ENCODE measurements around the gene PCDHGC4. TPM values are rescaled to one million over a fixed set of nuclear protein-coding genes. Genes with fewer than 3 reads are reported as not detected.

PCDHGC4 gene
- total and polyA plus RNA-seq, 2 of the 8 experiments (the other 6 are each of a cell fraction or from before 2014, with no cell fraction given), result 2.1 to 2.4 TPM

DNA sequence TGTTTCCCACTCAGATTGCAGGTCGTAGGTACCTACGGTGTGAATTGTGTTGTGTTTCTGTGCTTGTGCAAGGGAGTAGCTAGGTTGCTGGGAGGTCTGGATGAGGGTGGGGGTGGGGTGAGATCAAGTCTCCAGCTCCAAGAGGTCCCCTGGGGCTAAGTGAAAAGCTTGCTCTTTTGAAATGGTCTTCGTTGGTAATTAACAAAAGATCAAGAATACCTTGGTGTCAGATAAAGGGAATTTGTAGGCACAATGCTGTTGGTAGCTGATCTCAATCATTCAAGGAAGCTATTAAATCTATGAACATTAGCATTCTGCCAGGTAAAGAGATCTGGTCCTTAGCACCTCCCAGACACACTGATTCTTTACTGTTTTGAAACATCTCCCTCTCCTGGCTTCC lies 928 bp upstream of the PCDHGC4 start:
- Histone ChIP-seq H3K4ac (replicated peaks; ENCODE audit: insufficient read length, low read depth, low read length) (no peak overlapping the region), H4K8ac (ENCODE audit: extremely low read depth, insufficient read depth, low read length) (no peak overlapping the region), H3K9me3 (ENCODE audit: insufficient read depth in 2 of 2, low read depth in 1 of 2, low read length in 1 of 2) (no peaks in the 10 kb centered on the region), H3K56ac (replicated peaks; ENCODE audit: insufficient read length, low read depth, low read length) (no peak overlapping the region), H3K4me2 (ENCODE audit: insufficient read depth in 1 of 2, low read depth in 2 of 2, low read length in 2 of 2) (peak overlapping the region; percentile 98), H2AFZ (ENCODE audit: low read length) (no peak overlapping the region), H4K20me1 (replicated peaks in 1 of 2; ENCODE audit: control insufficient read depth in 1 of 2, insufficient read depth in 2 of 2, low read length in 2 of 2) (peaks cover 11 to 15% of the 10 kb centered on the region in 2 experiments), H2BK5ac (ENCODE audit: low read depth, low read length) (no peak overlapping the region), H3K23me2 (ENCODE audit: low read depth, low read length) (peaks cover 11% of the 10 kb centered on the region), H3K18ac (ENCODE audit: extremely low read depth, low read length) (0 out of 2 replicates have a peak overlapping the region, but pooled peaks have one; percentile 34), H3K14ac (ENCODE audit: insufficient read length) (no peak overlapping the region), H2BK12ac (ENCODE audit: low read depth, low read length) (no peak overlapping the region), H2BK120ac (replicated peaks; ENCODE audit: low read depth, low read length) (no peak overlapping the region), H3K27ac (ENCODE audit: low read depth, low read length) (peak overlapping the region; percentile 5; the same call in 1 of the 2 replicates), H3K4me3 (ENCODE audit: extremely low read depth in 1 of 4, insufficient read depth in 2 of 4, low read depth in 3 of 4, low read length in 4 of 4) (peak overlapping the region; percentile 56 to 78 (median 69); a peak in 5 of 8 replicates), H3K27me3 (replicated peaks in 1 of 4; ENCODE audit: control insufficient read depth in 3 of 4, extremely low read depth in 1 of 4, insufficient read depth in 3 of 4, low read length in 3 of 4) (peaks cover 7 to 19% (median 16%) of the 10 kb centered on the region in 4 experiments), H2BK15ac (ENCODE audit: low read length) (no peak overlapping the region), H3K79me1 (ENCODE audit: low read depth, low read length) (no peaks in the 10 kb centered on the region; the same call in 1 of the 2 replicates), H4K5ac (ENCODE audit: insufficient read length, low read depth, low read length) (peak overlapping the region; percentile 51), H3K4me1 (replicated peaks in 1 of 4; ENCODE audit: control insufficient read depth in 3 of 4, insufficient read depth in 4 of 4, low read length in 3 of 4) (peaks cover 5 to 20% (median 11%) of the 10 kb centered on the region in 4 experiments), H3K36me3 (ENCODE audit: control insufficient read depth in 2 of 4, insufficient read depth in 4 of 4, low read length in 3 of 4) (no peaks in the 10 kb centered on the region), H3K9ac (replicated peaks in 1 of 4; ENCODE audit: extremely low read depth in 1 of 4, low read depth in 3 of 4, low read length in 3 of 4) (no peak overlapping the region), H3K79me2 (ENCODE audit: control insufficient read depth in 1 of 2, insufficient read depth in 2 of 2, low read length in 2 of 2) (peaks cover 0 to 3% of the 10 kb centered on the region in 2 experiments; a peak in 1 of 4 replicates), H2BK20ac (ENCODE audit: low read length) (peak overlapping the region; percentile 40; the same call in 1 of the 2 replicates), H2AK5ac (ENCODE audit: low read depth, low read length) (no peak overlapping the region), H4K91ac (replicated peaks; ENCODE audit: insufficient read length, low read length) (no peak overlapping the region), H3K23ac (ENCODE audit: insufficient read length) (no peak overlapping the region)
- ChIA-PET POLR2A (ENCODE audit: partially characterized antibody) (interaction anchor here (0.6 to 3.5 kb wide), 8 partner anchors 8 to 88 kb away, joined by 3 to 25 read pairs (median 5); no protein-coding TSS in a partner anchor), CTCF (ENCODE audit: partially characterized antibody) (interaction anchor here (0.6 to 14.3 kb wide), 18 partner anchors 7 to 644 kb away, joined by 3 to 164 read pairs (median 4); partner anchors contain the start of genes PCDHB9, PCDHGA11, PCDHGB1 and PCDHGB2)
- FAIRE-seq, result peak; percentile 81
- no peak for DNase-seq (ENCODE audit: low read depth in 1 of 2, low spot score in 2 of 2)
- WGBS, 2 experiments (ENCODE audit: extremely low coverage in 1 of 2, insufficient coverage in 1 of 2, insufficient read length in 1 of 2, insufficient replicate concordance in 2 of 2, low coverage in 1 of 2, low lambda C conversion rate in 2 of 2, missing lambda C conversion rate in 1 of 2), result 14% methylated on average over 3 of the region's 3 CpGs; no CpG with 5 or more reads in 1 of the 2 experiments
- TF ChIP-seq ASH2L (IDR thresholded peaks at IDR 0.05; ENCODE audit: low read length), result peak; percentile 53
- TF ChIP-seq TBP (IDR thresholded peaks at IDR 0.05; ENCODE audit: low read depth, low read length), result no peak
- TF ChIP-seq YY1 (IDR thresholded peaks at IDR 0.05; ENCODE audit: low read depth, low read length), result no peak
- peak; percentile 40; the same call in 1 of the 2 replicates for TF ChIP-seq SP1 (IDR thresholded peaks at IDR 0.05; ENCODE audit: low read depth, low read length)
